WTC11 (cell line): Measurements from ENCODE around the gene SERPINB5. TPM values are rescaled to one million over a fixed set of nuclear protein-coding genes. Genes with fewer than 3 reads are reported as not detected.
A peak's percentile ranks its signal among the peaks of the same experiment; 100 is the strongest.

Experiments used
- ATAC-seq: fragments of 200-7000 bp; cut with Tn5 transposase; 2 replicates; pipeline ENCODE4 v1.10.0; 2021; ENCODE audit warnings: mild to moderate bottlenecking, moderate library complexity
- CTCF ChIA-PET: fragments of 300-600 bp; sonication (Branson Sonifier 250); formaldehyde crosslinking; loops from one replicate; lab custom pipeline; 2021; ENCODE audit warnings: antibody characterized with exemption; lab: Charles Lee
- POLR2A ChIA-PET: fragments of 350-600 bp; sonication (Branson Sonifier 250); formaldehyde crosslinking; loops from one replicate; lab custom pipeline; 2021; ENCODE audit warnings: antibody characterized with exemption; lab: Charles Lee
- DNase-seq: peaks from one replicate; pipeline ENCODE4 v3.0.0; 2021; ENCODE audit warnings: low spot score
- H3K27ac Mint-ChIP-seq: 2 replicates; pipeline ENCODE4 v1.8.0; 2021; ENCODE audit warnings: mixed read lengths
- H3K27me3 Mint-ChIP-seq: 2 replicates; pipeline ENCODE4 v1.8.0; 2021; ENCODE audit warnings: low read depth, mild to moderate bottlenecking, moderate library complexity, mixed read lengths
- H3K36me3 Mint-ChIP-seq: 2 replicates; pipeline ENCODE4 v1.8.0; 2021; ENCODE audit warnings: mixed read lengths
- H3K4me1 Mint-ChIP-seq: 2 replicates; pipeline ENCODE4 v1.8.0; 2022; ENCODE audit warnings: mixed read lengths
- H3K4me3 Mint-ChIP-seq: 2 replicates; pipeline ENCODE4 v1.8.0; 2021; ENCODE audit warnings: mild to moderate bottlenecking, moderate library complexity, mixed read lengths
- H3K9me3 Mint-ChIP-seq: 2 replicates; pipeline ENCODE4 v1.8.0; 2021; ENCODE audit warnings: mixed read lengths
- ATF1 ChIP-seq: sonication (generic); formaldehyde crosslinking; IDR thresholded peaks from 2 replicates; pipeline ENCODE4 v1.8.1; 2023; ENCODE audit warnings: mild to moderate bottlenecking, moderate library complexity, missing genetic modification reagents
- CTCF ChIP-seq: fragments of 200-600 bp; IDR thresholded peaks from 2 replicates; pipeline ENCODE4 v1.8.0; 2022; ENCODE audit warnings: antibody characterized with exemption
- ELF4 ChIP-seq: sonication (generic); formaldehyde crosslinking; IDR thresholded peaks from 2 replicates; pipeline ENCODE4 v1.8.1; 2022; ENCODE audit warnings: low read depth, mild to moderate bottlenecking, moderate library complexity, missing genetic modification reagents
- MAX ChIP-seq: sonication (generic); formaldehyde crosslinking; IDR thresholded peaks from 2 replicates; pipeline ENCODE4 v1.8.0; 2022; ENCODE audit warnings: mild to moderate bottlenecking, missing genetic modification reagents
- NFATC4 ChIP-seq: fragments of 250-450 bp; sonication (Bioruptor Pico); IDR thresholded peaks from 2 replicates; pipeline ENCODE4 v1.9.0; 2021; ENCODE audit warnings: mild to moderate bottlenecking
- NFYB ChIP-seq: sonication (generic); formaldehyde crosslinking; conservative IDR thresholded peaks from 2 replicates; pipeline ENCODE4 v1.8.0; 2022; ENCODE audit warnings: low read depth, missing genetic modification reagents
- NR2C2 ChIP-seq: sonication (generic); formaldehyde crosslinking; IDR thresholded peaks from 2 replicates; pipeline ENCODE4 v1.8.0; 2022; ENCODE audit warnings: mild to moderate bottlenecking, missing genetic modification reagents
- NR3C1 ChIP-seq: sonication (generic); formaldehyde crosslinking; conservative IDR thresholded peaks from 2 replicates; pipeline ENCODE4 v1.8.1; 2023; ENCODE audit warnings: low read depth, mild to moderate bottlenecking, missing genetic modification reagents
- RELA ChIP-seq: sonication (generic); formaldehyde crosslinking; IDR thresholded peaks from 2 replicates; pipeline ENCODE4 v1.8.1; 2022; ENCODE audit warnings: missing genetic modification reagents, mild to moderate bottlenecking, borderline replicate concordance
- RORB ChIP-seq: fragments of 250-450 bp; sonication (Bioruptor Pico); IDR thresholded peaks from 2 replicates; pipeline ENCODE4 v1.9.0; 2021; ENCODE audit warnings: mild to moderate bottlenecking
- SMAD4 ChIP-seq: sonication (generic); formaldehyde crosslinking; IDR thresholded peaks from 2 replicates; pipeline ENCODE4 v1.8.0; 2022; ENCODE audit warnings: mild to moderate bottlenecking, missing genetic modification reagents
- SOX15 ChIP-seq: fragments of 250-450 bp; sonication (Bioruptor Pico); IDR thresholded peaks from 2 replicates; pipeline ENCODE4 v1.9.0; 2021; ENCODE audit warnings: mild to moderate bottlenecking
- TP53 ChIP-seq: sonication (generic); formaldehyde crosslinking; IDR thresholded peaks from 2 replicates; pipeline ENCODE4 v1.8.1; 2023; ENCODE audit warnings: mild to moderate bottlenecking, missing genetic modification reagents
- ZNF416 ChIP-seq: fragments of 250-450 bp; sonication (Bioruptor Pico); IDR thresholded peaks from 2 replicates; pipeline ENCODE4 v1.9.0; 2021; ENCODE audit warnings: mild to moderate bottlenecking, inconsistent platforms
- ZSCAN18 ChIP-seq: fragments of 250-450 bp; sonication (Bioruptor Pico); IDR thresholded peaks from 2 replicates; pipeline ENCODE4 v2.1.2; 2022; ENCODE audit warnings: mild to moderate bottlenecking, moderate library complexity
- total RNA-seq: library from RNA; stranded (reverse); gene quantifications from 3 replicates; pipeline ENCODE4 v1.2.3, GENCODE V29; 2021
- TF ChIP-seq, protein P1 (sequence below): sonication (generic); formaldehyde crosslinking; IDR thresholded peaks from 2 replicates; pipeline ENCODE4 v1.8.0; 2022; ENCODE audit warnings: mild to moderate bottlenecking, missing genetic modification reagents
- TF ChIP-seq, protein P2 (sequence below): fragments of 250-450 bp; sonication (Bioruptor Pico); IDR thresholded peaks from 2 replicates; pipeline ENCODE4 v1.9.0; 2021; ENCODE audit warnings: mild to moderate bottlenecking
- TF ChIP-seq, protein P3 (sequence below): fragments of 250-450 bp; sonication (Bioruptor Pico); IDR thresholded peaks from 2 replicates; pipeline ENCODE4 v1.9.0; 2021; ENCODE audit warnings: moderate library complexity, mild to moderate bottlenecking, inconsistent platforms, borderline replicate concordance

The SERPINB5 gene
- total RNA-seq, 1 experiment from 2014 or later: 0.17 TPM

DNA sequence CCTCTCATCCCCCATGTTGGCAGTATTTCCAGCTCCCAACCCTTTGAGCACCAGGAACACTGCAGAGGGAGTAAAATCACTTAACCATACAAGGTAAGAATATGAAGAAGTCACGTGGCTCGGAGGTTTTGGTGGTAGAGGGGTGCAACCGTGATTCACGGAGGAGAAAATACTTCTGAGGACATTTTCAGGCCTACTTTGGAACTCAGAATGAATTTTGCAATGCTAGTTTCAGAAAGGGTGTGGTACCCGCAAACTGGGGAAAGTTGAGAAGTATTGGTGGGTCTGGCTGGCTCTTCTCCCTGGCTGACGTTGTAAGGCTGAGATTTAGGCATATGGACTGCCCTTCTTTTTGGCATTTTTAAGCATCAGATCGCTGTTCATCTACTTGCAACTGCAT, 442 bp downstream of the SERPINB5 start (continued):
- TF ChIP-seq CTCF (no peak), RORB (CRISPR knock-in tag) (no peak)

GRCh38 chr18:63477968-63478367, 1.2 kb downstream of the SERPINB5 start:
- H3K27me3 Mint-ChIP-seq: no peaks in the 10 kb centered on the region
- ChIA-PET CTCF (no interaction called here), POLR2A (no interaction called here)
- H3K4me1 Mint-ChIP-seq: peaks cover 6% of the 10 kb centered on the region
- H3K9me3 Mint-ChIP-seq: no peaks in the 10 kb centered on the region
- DNase-seq (no peak), ATAC-seq (peak; percentile 34; the same call in 1 of the 2 replicates)
- no peaks in the 10 kb centered on the region for H3K36me3 Mint-ChIP-seq
- H3K27ac Mint-ChIP-seq: no peak overlapping the region
- TF ChIP-seq SMAD4: no peak
- TF ChIP-seq, protein P1, sequence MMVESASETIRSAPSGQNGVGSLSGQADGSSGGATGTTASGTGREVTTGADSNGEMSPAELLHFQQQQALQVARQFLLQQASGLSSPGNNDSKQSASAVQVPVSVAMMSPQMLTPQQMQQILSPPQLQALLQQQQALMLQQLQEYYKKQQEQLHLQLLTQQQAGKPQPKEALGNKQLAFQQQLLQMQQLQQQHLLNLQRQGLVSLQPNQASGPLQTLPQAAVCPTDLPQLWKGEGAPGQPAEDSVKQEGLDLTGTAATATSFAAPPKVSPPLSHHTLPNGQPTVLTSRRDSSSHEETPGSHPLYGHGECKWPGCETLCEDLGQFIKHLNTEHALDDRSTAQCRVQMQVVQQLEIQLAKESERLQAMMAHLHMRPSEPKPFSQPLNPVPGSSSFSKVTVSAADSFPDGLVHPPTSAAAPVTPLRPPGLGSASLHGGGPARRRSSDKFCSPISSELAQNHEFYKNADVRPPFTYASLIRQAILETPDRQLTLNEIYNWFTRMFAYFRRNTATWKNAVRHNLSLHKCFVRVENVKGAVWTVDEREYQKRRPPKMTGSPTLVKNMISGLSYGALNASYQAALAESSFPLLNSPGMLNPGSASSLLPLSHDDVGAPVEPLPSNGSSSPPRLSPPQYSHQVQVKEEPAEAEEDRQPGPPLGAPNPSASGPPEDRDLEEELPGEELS (CRISPR knock-in tag): no peak
- TF ChIP-seq ELF4 (CRISPR knock-in tag): no peak
- TF ChIP-seq ATF1 (CRISPR knock-in tag): no peak
- no peak for TF ChIP-seq MAX (CRISPR knock-in tag)
- TF ChIP-seq RELA (CRISPR knock-in tag): no peak
- TF ChIP-seq ZNF416 (CRISPR knock-in tag): no peak
- no peak overlapping the region for H3K4me3 Mint-ChIP-seq

DNA sequence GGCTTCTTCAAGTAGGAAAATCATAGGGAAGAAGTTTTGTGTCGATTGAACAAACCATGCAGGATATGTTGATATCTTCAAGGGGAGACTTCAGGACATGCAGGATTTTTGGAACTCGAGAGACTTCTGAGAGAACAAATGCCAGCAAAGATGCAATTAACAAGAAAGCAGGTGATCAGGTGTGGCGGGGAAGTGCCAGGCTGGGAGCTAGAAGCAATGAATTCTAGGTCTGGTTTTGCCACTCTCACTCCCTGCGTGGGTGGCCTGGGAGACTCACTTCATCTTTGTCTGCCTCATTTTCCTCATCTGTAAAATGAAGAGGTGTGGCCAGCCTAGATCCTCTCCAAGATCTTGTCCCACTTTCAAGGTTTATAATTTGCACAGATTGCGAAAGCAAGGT, 3.1 kb downstream of the SERPINB5 start:
- no peaks in the 10 kb centered on the region for H3K27me3 Mint-ChIP-seq
- TF ChIP-seq, protein P2, sequence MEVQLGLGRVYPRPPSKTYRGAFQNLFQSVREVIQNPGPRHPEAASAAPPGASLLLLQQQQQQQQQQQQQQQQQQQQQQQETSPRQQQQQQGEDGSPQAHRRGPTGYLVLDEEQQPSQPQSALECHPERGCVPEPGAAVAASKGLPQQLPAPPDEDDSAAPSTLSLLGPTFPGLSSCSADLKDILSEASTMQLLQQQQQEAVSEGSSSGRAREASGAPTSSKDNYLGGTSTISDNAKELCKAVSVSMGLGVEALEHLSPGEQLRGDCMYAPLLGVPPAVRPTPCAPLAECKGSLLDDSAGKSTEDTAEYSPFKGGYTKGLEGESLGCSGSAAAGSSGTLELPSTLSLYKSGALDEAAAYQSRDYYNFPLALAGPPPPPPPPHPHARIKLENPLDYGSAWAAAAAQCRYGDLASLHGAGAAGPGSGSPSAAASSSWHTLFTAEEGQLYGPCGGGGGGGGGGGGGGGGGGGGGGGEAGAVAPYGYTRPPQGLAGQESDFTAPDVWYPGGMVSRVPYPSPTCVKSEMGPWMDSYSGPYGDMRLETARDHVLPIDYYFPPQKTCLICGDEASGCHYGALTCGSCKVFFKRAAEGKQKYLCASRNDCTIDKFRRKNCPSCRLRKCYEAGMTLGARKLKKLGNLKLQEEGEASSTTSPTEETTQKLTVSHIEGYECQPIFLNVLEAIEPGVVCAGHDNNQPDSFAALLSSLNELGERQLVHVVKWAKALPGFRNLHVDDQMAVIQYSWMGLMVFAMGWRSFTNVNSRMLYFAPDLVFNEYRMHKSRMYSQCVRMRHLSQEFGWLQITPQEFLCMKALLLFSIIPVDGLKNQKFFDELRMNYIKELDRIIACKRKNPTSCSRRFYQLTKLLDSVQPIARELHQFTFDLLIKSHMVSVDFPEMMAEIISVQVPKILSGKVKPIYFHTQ (CRISPR knock-in tag): no peak
- TF ChIP-seq CTCF (no peak), NFATC4 (CRISPR knock-in tag) (no peak), TP53 (no peak), NR3C1 (CRISPR knock-in tag) (no peak), NR2C2 (no peak), ZSCAN18 (CRISPR knock-in tag) (no peak), SOX15 (no peak), NFYB (CRISPR knock-in tag) (no peak), ZNF416 (CRISPR knock-in tag) (no peak)
- TF ChIP-seq, protein P3, sequence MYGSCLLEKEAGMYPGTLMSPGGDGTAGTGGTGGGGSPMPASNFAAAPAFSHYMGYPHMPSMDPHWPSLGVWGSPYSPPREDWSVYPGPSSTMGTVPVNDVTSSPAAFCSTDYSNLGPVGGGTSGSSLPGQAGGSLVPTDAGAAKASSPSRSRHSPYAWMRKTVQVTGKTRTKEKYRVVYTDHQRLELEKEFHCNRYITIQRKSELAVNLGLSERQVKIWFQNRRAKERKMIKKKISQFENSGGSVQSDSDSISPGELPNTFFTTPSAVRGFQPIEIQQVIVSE: no peak
- H3K27ac Mint-ChIP-seq: no peak overlapping the region
- ChIA-PET POLR2A (no interaction called here), CTCF (interaction anchor here (1.2 kb wide), 1 partner anchor 31 kb away, joined by 3 read pairs; no protein-coding TSS in a partner anchor)
- no peak for ATAC-seq
- H3K36me3 Mint-ChIP-seq: no peaks in the 10 kb centered on the region
- H3K4me1 Mint-ChIP-seq: peaks cover 6% of the 10 kb centered on the region
- no peaks in the 10 kb centered on the region for H3K9me3 Mint-ChIP-seq
- H3K4me3 Mint-ChIP-seq: no peak overlapping the region
- no peak for DNase-seq
